Right ventricle myocardium superior (tissue), 1 donor: ENCODE data around the gene TBX1. TPM values are rescaled to one million over a fixed set of nuclear protein-coding genes. Genes with fewer than 3 reads are reported as not detected.
A peak's percentile ranks its signal among the peaks of the same experiment; 100 is the strongest.
"Not testable (repeated sequence)": the region's sequence is repeated elsewhere in the genome, so short reads cannot be mapped to it uniquely, and the experiment has no call there.

Experiments
- ATAC-seq: fragments of 200-7000 bp; cut with Tn5 transposase; one replicate; pipeline ENCODE4 v1.9.1; 2020; ENCODE audit warnings: mild to moderate bottlenecking; ENCODE audit not compliant: poor library complexity
- DNase-seq: peaks from one replicate; pipeline ENCODE4 v3.0.0-alpha.2; 2020
- intact Hi-C: fragments of 100-400 bp; cut with DNase I; formaldehyde crosslinking; loops from one replicate; pipeline ENCODE4 v1.11.2; 2022
- total RNA-seq: library from RNA; stranded (reverse); fragmentation: NEBNext Ultra II Directional; extraction: Animal tissue kit (Norgen Biotek cat#: 25700); gene quantifications from one replicate; pipeline ENCODE4 v1.2.1, GENCODE V29; 2021
- donor health status: DM: no; HTN: yes; CAD: no; lungs with severe emphysema.

TBX1 gene
- total RNA-seq, 1 donor from 2014 or later = 3.2 TPM

DNA sequence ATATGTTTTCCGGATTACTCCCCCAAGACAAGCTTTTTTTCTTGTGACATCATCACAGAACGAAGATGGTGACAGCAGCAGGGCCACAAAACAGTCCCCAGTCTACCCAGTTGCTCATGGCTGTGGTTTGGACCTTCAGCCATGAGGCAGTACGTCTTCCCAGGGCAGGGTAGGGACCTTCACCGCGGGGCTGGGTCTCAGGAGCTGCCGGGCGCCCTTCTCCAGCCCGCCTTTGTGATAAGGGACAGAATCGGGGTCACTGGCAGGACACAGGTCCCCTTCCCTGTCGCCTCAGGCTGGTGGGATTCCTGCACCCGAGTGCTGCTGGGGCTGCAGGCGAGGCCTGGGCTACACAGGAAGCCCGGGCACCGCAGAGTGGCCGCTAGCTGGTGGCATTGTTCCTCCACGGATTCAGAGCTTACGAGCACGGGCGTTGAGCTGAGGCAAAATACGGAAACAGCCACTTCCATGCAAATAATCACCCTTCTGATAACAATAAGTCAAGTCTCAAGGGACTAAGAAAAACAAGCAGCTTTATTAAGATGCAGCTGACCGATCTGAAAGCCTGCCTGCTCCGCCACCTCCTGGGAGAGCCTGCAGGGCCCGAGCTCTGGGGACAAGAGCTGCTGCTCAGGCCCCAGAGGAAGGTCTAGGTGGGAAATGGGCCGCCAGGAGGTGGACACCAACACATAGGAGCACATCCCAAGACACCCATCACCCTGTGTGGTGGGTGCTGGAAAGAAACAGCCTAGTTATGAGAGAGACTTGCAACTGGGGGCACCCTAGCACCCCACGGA lies 12.3 kb downstream of the TBX1 start:
- intact Hi-C loops = no loop called here
- ATAC-seq = no peak
- DNase-seq = peak; percentile 64

DNA sequence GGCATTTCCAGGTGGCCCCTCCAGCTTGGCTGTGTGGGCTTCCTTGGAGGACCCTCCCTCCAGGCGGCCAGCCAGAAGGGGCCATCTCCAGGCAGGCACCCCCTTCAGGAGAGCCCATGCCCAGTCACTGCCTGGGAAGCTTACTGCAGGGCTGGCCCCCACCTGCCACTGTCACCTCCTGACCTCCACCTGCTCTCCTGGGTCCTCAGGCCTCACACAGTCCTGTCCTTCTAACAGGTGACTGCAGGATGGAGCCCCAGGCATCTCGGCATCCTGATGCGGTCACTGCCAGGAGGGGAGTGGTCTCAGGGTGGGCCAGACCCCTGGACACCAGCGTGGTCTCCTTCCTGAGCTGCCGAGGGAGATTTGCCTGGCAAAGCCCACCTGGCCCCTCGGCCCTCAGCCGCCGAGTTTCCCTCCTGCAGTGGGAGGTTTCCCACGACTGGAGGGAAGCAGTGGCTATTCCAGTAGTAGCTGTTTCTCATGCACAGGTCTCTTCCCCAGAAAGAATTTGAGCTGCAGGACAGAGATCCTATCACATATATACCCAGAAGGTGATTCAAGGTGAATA lies 13.0 kb downstream of the TBX1 start:
- no peak for ATAC-seq
- DNase-seq = peak; percentile 11
- intact Hi-C loops = no loop called here

DNA sequence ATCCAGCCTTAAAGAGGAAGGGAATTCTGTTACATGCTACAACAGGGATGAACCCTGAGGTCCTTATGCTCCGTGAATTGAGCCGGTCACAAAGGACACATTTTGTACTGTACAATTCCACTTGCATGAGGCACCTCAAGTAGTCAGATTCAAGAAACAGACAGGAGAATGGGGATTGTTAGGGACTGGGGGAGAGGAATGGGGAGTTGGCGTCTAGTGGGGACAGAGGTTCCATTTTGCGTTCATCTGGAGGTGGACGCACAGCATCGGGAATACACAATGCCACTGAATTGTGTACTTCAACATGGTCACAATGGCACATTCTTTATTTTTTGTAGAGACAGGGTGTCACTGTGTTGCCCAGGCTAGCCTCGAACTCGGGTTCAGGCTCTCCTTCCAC lies 14.1 kb downstream of the TBX1 start:
- ATAC-seq (no peak), DNase-seq (no peak)
- intact Hi-C loops = no loop called here

DNA sequence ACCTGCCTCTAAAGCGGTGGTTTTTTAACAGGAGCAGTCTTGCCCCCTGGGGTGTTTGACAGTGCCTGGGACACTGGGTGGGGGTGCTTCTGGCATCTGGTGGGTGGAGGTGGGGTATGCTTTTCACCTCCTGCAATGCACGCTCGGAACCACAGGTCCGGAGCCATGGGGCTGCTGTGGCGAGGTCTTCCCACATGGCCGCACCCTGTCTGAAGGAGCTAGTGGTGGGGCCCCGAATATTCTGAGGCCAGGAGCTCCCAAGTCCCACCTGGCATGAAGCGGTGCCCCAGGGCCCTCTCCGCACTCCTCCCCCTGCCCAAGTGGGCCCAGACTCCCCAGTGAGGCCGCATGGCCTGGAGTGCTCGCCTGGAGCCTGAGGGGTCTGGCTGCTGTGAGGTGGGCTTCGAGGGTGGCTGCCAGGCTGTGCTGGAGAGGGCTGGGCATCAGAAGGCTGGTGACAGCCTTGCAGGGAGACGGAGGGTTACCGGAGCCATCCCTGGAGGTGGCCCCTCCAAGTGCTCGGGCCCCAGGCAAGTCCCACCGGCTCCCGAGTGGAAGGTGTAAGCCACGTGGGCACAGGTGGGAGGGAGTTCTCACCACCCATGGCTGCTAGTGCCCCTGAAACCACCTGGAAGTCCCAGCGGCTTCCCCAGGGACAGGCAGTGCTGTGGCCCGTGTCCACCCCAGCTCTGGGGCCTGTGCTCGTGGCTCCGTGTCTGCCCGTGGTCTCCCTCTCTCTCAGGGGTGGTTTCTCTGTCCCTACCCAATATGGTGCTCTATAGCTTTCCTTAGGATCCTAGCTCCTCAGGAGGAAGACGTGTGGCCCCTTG lies 15.1 kb downstream of the TBX1 start:
- DNase-seq = peak; percentile 22
- intact Hi-C loops = no loop called here
- no peak for ATAC-seq

DNA sequence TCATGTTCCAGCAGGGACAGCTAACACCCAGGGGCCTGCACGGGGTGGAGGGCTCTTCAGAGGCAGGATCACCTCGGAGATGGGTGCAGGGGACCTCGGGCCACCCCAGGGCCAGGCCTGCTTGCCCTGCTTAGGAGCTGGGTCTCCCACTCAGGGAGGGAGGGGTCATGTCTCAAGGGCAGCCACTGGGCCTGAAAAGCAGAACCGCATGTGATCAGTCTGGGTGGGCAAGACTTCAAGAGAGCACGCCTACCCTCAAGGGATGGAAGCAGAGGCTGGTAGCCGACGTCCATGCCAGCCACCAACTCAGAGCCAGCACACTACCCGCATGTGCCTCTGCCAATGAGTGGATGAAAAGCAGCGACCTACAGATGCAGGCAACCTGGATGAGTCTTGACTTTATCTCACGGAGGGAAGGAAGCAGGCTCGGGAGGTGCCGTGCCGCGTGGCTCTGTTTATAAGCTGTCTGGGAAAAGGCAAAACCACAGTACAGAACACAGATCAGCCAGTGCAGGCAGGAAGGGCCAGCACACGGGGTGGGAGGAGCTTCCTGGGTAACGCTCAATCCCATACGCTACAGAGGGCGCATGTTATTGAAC lies 16.0 kb downstream of the TBX1 start:
- intact Hi-C loops = no loop called here
- DNase-seq (peak; percentile 32), ATAC-seq (no peak)

DNA sequence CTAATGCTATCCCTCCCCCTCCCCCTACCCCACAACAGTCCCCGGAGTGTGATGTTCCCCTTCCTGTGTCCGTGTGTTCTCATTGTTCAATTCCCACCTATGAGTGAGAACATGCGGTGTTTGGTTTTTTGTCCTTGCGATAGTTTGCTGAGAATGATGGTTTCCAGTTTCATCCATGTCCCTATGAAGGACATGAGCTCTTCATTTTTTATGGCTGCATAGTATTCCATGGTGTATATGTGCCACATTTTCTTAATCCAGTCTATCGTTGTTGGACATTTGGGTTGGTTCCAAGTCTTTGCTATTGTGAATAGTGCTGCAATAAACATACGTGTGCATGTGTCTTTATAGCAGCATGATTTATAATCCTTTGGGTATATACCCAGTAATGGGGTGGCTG lies 16.6 kb downstream of the TBX1 start:
- DNase-seq, intact Hi-C loops, ATAC-seq: not testable (repeated sequence)

DNA sequence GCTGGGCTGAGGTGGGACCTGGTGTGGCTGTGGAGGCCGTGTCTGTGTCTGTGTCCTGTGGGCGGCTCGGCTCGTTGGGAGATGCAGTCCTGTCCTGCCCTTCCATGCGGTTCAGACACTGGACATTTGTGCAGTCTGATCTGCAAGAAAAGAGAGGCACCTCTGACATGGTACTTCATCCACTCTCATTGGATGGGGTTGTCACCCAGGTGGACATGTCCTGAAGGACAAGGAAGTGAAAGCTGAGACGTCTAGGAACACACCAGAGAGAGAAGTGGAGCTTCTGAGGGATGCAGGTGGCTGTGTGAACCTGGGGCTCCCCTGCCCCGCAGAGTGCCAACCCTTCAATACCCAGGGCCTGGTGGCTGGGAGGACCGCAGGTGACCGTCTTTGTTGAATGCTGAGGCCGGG lies 18.4 kb downstream of the TBX1 start:
- ATAC-seq = no peak
- peak; percentile 12 for DNase-seq
- intact Hi-C loops = no loop called here

DNA sequence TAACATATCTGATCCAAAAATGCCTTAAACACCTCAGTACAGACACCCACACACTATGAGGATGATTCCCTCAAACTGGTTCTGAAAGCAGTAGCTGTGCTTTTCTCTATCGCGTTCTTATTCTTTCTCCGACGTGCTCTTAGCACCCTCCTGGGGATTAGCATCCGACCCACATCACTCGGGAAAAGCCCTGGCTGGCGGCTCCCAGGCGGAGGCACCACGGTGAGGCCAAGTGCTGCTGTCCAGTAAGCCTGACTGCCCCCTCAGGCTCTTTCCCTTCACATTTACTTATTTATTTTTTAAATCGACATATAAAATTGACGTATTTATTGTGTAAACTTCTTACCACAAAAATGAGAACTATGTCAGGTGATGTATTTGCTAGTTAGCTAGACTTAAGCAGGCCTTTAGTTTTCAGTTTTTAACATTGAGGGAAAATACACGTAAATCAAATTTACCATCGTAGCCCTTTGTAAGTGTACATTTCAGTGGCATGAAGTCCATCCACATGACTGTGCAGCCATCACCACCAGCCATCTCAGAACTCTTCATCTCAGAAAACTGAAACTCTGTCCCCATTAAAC lies 19.2 kb downstream of the TBX1 start:
- DNase-seq (peak; percentile 21), ATAC-seq (no peak)
- intact Hi-C loops = no loop called here

DNA sequence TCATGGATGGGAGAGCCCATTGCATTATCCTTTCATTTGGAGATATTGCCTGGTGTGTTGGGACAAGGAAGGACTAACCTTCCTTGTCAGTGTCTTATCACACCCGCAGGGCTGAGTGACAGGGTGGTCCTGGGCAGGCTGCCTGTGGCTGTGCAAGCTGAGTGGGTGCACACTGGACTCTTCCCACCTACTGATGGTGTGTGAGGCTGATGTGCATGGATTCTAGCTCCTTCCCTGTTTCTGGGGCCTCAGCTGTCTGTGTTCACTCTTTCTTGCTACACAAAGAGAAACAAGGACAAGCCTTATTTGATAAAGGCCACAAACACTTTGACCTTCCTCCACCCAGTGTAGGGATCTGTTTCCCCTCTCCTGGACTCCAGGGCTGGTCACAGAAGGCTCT lies 22.0 kb downstream of the TBX1 start:
- intact Hi-C loops = no loop called here
- ATAC-seq (no peak), DNase-seq (no peak)

DNA sequence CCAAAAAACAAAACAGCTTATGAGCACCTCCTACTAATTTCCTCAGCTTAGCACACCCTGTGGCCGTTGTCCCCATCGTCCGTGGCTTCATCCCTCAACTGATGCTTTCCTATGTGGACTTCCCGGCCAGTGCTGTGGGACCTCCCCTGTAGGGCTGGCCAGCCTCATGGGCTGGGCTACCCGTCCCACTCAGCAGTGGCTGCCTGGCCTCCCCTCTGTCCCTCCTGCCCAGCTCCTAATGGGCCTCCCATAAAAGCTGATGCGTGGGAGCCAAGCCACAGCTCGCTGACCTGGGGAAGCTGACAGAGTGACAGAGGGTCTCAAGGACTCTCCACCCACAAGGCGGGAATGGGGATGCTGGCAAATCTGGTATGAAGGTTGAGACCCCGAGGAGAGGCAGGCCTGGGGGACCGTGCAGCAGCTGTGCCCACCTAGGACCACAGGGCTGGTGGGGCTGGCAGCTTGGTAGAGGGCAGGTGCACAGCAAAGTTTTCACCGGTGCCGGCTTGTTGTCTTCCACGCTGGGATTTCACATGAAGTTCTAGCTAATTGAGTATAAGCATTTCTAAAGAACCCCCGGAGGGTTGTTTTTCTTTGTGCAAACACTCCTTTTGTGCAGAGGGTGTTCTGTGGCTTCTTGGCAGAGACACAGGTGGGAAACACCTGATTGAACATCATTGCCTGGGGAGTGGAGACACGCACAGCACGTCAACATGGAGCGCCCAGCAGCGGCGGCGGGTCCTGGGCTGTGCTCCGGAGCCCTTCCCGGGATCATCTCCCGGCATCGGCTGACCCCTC lies 23.2 kb downstream of the TBX1 start:
- DNase-seq (peak; percentile 7), ATAC-seq (no peak)
- intact Hi-C loops = no loop called here

DNA sequence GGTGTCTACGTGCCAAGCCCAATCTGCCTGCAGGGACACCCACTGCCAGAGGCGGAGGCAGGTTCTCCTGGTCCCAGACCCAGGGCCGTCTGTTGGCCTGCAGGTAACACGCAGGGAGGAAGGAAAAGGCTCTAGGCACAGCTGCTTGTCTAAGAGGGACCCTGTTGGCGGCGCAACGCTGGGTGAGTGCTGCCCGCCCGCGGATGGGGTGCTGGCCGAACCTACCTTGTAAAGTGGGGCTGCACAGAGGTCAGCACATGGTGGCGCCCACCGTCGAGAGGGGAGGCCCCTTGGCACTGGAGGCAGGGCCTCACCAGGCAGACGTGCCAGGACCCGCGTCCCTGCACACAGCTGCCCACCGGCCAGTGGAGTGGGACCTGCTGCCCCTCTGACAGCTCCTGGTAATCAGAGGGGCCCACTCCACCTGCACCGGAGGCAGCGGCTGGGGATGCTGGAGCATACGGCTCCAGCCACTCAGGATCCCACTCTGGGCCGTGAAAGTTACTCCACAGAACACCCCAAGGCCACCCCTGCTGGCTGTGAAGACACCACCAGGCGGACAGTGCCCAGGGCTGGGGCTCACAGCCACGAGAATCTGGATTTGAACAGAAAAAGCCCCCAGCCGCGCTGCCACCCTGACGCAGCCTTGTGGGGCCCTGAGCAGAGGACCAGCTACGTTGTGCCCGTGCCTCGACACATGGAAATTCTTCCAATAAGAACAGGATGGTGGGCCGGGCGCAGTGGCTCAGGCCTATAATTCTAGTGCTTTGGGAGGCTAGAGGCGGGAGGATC lies 24.0 kb downstream of the TBX1 start:
- intact Hi-C loops = no loop called here
- DNase-seq (peak; percentile 26), ATAC-seq (no peak)

DNA sequence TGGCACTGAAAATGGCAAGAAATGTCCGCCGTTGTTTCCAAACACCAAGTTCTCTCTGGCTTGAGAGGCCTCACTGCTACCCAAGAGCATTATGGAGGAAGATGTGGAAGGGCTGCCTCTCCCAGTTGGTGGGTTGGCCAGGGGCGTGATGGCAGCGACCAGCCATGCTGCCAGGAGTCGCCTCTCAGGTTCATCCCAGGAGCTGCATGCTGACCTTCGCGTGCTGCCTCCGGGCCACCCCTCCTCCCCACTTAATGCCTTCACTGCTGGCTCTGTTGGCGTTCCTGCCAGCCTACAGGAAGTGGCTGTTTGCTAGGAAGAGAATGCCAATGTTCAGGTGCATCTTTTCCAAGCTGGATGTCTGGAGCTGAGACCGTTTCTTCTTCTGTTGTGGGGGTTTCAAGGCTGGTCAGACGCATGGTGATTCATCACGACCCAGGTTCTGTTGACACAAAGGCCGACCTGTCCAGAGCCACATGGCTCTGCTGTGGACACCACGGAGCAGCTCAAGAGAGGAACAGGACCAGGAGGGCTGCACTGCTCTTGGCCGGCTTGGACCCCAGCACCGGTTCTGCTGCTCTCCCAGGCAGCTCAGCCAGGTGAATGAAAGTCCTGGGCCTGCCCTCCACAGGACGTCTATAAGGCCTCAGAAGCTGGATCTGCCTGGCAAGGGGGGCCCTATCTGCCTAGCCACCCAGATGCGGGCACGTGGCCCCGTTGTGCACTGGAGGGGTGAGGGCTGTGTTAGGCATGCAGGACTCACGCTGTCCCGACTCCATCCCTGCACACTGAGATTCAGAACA lies 25.1 kb downstream of the TBX1 start:
- DNase-seq (peak; percentile 16), ATAC-seq (no peak)
- intact Hi-C loops = no loop called here

DNA sequence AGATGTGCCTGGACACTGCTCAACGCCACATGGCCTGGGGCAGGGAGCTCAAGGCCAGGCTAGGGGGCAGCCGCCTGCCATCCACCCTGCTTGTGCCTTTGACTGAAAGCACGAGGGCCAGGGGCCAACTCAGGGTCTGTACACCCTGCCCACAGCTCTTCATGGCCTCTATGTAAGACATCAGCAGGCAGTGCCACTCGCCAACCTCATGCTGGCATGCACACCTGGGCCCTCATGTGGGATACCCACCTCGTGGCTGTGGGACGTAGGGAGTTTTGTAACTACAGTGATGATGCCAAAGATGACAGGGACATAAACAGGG lies 25.6 kb downstream of the TBX1 start:
- ATAC-seq (no peak), DNase-seq (peak; percentile 26)
- intact Hi-C loops = no loop called here

DNA sequence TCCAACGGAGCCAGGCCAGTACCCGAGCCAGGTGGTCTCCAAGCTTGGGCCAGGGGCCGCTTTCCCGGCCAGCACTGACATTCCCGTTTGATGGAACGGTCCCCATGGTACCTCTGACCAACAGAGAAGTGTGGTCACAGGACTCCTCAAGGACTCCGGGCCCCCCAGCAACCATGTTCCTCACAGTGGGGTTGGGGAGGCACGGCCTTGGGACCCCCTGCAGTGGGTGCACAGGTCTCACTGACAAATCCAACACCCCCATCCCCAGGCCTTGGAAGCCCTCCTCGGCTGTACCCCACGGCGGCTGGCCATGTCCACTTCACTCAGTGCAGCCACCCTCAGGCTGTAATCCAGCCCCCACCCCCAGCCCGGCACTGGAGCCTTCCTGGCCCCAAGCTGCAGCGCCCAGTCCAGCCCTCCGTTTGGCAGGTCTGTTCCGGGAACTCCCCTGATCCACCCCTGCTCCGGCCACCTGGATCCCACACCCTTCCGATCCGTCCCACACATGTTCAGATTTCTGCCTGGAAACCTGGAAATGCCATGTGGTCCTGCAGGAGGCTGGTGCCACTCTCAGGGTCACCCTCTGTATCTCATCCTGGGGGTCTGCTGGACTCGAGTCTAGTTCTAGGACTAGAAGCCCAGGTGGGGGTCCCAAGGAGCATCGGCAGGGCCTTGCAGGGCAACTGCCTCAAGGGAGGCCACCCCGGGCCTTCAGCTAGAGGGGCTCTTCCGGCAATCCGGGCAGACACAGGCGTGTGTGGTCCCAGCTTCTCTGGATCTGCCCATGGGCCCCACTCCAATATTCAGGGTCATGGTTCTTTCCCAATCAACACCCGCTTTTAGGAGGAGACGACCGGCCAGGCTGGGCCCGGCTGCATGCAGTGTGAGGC lies 26.6 kb downstream of the TBX1 start:
- DNase-seq (peak; percentile 34), ATAC-seq (no peak)
- intact Hi-C loops = no loop called here

DNA sequence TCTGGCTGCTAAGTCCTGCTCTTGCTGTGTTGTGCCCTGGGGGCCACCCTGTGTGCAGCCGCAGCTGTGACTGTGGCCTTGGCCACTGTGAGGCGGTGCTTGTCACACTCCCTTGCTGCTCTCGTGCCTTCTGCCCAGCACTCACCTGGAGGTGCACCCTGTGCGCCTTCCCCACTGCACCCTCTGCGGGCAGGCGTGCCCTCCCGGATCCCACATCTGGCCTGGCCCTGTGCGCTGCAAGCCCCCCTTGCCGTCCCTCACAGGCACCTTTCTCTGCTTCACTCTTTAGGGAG lies 27.2 kb downstream of the TBX1 start:
- no peak for ATAC-seq
- DNase-seq = peak; percentile 31
- intact Hi-C loops = no loop called here

DNA sequence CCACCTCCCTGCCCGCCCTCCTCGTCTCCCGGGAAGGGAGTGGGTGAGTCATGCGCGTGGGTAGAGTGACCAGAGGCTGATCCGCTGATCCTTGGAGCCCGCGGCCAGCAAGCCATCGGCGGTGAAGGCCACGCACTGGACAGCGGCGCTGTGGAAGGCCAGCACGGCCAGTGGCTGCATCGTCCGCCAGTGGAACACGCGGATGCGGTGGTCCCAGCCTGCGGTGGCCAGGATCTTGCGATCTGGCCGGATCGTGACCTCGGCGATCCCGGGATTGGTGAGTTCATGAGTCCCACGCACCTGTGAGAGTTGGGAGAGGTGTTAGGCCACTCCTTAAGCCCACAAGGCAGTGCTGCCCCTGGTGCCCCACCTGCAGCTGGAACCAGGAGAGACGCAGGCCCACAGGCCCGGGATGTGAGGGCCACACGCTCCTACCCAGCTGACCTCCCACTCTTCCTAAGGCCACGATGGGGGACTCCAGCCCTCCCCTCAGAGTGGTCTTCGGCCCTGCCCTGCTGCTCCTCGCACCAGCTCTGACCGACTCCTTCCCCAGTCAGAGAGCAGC lies 28.2 kb downstream of the TBX1 start:
- DNase-seq = peak; percentile 30
- intact Hi-C loops = no loop called here
- no peak for ATAC-seq
